ENCODE measurements around the gene SGTB.

Gene SGTB

DNA sequence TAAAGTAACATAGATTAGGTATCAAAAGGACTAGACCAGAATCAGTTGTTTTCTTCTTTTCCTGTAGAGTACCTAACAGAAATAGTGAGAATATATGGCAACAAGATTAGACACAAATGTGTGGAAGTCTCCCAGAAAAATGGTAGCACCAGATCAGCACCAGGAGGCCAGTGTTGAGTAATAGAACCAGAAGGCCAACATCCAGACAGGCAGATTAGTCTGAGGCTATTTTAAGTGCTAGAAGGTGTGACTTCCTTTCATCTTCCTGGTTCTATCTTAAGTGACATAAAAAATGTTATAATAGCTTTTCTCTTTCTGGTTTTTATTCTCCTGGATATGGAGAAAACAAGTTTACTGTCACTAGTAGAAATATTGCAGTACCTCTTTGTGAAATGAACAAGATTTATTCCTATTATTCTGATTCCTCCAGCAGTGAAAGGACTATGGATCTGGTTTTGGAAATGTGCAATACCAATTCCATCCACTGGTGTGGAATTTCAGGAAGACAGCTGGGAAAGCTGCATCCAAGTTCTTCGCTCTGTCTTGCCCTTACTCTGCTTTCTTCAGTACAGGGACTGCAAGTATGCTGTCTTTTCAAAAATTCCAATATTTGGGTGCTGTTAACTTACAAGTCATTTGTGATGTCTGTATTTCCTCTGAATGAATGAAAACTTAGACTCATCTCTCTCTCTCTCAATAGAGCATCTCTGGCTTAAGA, 57.9 kb downstream of the SGTB start:
- TF ChIP-seq, protein P1, sequence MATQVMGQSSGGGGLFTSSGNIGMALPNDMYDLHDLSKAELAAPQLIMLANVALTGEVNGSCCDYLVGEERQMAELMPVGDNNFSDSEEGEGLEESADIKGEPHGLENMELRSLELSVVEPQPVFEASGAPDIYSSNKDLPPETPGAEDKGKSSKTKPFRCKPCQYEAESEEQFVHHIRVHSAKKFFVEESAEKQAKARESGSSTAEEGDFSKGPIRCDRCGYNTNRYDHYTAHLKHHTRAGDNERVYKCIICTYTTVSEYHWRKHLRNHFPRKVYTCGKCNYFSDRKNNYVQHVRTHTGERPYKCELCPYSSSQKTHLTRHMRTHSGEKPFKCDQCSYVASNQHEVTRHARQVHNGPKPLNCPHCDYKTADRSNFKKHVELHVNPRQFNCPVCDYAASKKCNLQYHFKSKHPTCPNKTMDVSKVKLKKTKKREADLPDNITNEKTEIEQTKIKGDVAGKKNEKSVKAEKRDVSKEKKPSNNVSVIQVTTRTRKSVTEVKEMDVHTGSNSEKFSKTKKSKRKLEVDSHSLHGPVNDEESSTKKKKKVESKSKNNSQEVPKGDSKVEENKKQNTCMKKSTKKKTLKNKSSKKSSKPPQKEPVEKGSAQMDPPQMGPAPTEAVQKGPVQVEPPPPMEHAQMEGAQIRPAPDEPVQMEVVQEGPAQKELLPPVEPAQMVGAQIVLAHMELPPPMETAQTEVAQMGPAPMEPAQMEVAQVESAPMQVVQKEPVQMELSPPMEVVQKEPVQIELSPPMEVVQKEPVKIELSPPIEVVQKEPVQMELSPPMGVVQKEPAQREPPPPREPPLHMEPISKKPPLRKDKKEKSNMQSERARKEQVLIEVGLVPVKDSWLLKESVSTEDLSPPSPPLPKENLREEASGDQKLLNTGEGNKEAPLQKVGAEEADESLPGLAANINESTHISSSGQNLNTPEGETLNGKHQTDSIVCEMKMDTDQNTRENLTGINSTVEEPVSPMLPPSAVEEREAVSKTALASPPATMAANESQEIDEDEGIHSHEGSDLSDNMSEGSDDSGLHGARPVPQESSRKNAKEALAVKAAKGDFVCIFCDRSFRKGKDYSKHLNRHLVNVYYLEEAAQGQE (IDR thresholded peaks at IDR 0.05; ENCODE audit: insufficient read depth in 1 of 2, low read depth in 2 of 2, low read length in 2 of 2): no peak
- TF ChIP-seq FOXP2 (optimal IDR thresholded peaks at IDR 0.05; ENCODE audit: borderline replicate concordance, extremely low read depth, extremely low read length, insufficient read depth) (no peak), TAF1 (IDR thresholded peaks at IDR 0.05; ENCODE audit: borderline replicate concordance, insufficient read depth, low read length) (no peak), POLR2AphosphoS5 (IDR thresholded peaks at IDR 0.05; ENCODE audit: low read depth, low read length) (no peak), SIN3A (IDR thresholded peaks at IDR 0.05; ENCODE audit: borderline replicate concordance, insufficient read depth, low read length) (no peak)

DNA sequence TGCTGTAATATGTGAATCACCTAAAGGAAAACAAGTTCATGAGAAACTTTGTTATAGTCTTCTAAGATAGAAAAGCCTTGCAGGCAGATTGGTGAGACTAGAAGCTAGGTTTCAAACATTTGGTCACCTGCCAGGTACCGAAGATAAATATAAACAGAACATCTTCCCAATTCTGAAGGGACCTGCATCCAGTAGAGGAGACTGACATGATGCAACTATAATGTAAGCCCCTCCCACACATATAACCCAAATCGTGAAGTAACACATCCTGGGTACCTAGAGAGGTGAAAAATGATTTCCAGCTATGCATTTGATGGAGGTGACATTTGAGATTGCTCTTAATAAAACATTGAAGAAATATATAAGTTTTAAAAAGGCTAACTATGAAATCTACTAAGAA, 67.2 kb downstream of the SGTB start:
- TF ChIP-seq POLR2AphosphoS5 (IDR thresholded peaks at IDR 0.05; ENCODE audit: low read depth, low read length) (no peak), SIN3A (IDR thresholded peaks at IDR 0.05; ENCODE audit: borderline replicate concordance, insufficient read depth, low read length) (no peak), TAF1 (IDR thresholded peaks at IDR 0.05; ENCODE audit: borderline replicate concordance, insufficient read depth, low read length) (no peak), FOXP2 (optimal IDR thresholded peaks at IDR 0.05; ENCODE audit: borderline replicate concordance, extremely low read depth, extremely low read length, insufficient read depth) (no peak)
- TF ChIP-seq, protein P1 (IDR thresholded peaks at IDR 0.05; ENCODE audit: insufficient read depth in 1 of 2, low read depth in 2 of 2, low read length in 2 of 2): no peak

- no peak for TF ChIP-seq TAF1 (IDR thresholded peaks at IDR 0.05; ENCODE audit: borderline replicate concordance, insufficient read depth, low read length)
- TF ChIP-seq FOXP2 (optimal IDR thresholded peaks at IDR 0.05; ENCODE audit: borderline replicate concordance, extremely low read depth, extremely low read length, insufficient read depth): no peak
- TF ChIP-seq, protein P1 (IDR thresholded peaks at IDR 0.05; ENCODE audit: insufficient read depth in 1 of 2, low read depth in 2 of 2, low read length in 2 of 2): no peak
- no peak for TF ChIP-seq SIN3A (IDR thresholded peaks at IDR 0.05; ENCODE audit: borderline replicate concordance, insufficient read depth, low read length)
- no peak for TF ChIP-seq POLR2AphosphoS5 (IDR thresholded peaks at IDR 0.05; ENCODE audit: low read depth, low read length)
Observed at GRCh38 chr5:65651144-65651543, 70.8 kb downstream of the SGTB start.

DNA sequence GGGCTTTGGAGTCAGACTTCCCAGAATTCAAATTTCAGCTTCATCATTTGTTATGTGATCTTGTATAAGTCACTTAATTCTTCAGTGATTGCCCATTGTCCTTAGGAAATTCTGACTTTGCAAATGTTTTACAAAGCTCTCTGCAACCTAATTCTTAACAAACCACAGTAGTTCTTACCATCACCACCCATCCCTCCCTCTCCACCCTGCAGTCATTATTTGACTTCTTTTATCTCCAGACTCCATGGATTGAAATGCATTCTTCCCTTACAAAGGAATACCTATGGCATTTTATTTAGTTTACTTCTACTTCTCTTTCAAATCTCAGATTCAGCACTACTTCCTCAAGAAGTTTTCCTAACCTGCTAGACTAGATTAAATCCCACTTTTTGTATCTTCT, 74.0 kb downstream of the SGTB start:
- TF ChIP-seq TAF1 (IDR thresholded peaks at IDR 0.05; ENCODE audit: borderline replicate concordance, insufficient read depth, low read length): no peak
- no peak for TF ChIP-seq FOXP2 (optimal IDR thresholded peaks at IDR 0.05; ENCODE audit: borderline replicate concordance, extremely low read depth, extremely low read length, insufficient read depth)
- no peak for TF ChIP-seq POLR2AphosphoS5 (IDR thresholded peaks at IDR 0.05; ENCODE audit: low read depth, low read length)
- TF ChIP-seq SIN3A (IDR thresholded peaks at IDR 0.05; ENCODE audit: borderline replicate concordance, insufficient read depth, low read length): no peak
- TF ChIP-seq, protein P1 (IDR thresholded peaks at IDR 0.05; ENCODE audit: insufficient read depth in 1 of 2, low read depth in 2 of 2, low read length in 2 of 2): no peak
